HCT116 (cell line): ENCODE results near the gene TDRD9. TPM values are rescaled to one million over a fixed set of nuclear protein-coding genes. Genes with fewer than 3 reads are reported as not detected.

ENCODE experiments used
- ATAC-seq: fragments of 200-7000 bp; cut with Tn5 transposase; 2 replicates; pipeline ENCODE4 v1.9.1; 2020; ENCODE audit warnings: mild to moderate bottlenecking, moderate library complexity
- BruUV-seq: library from RNA; stranded (reverse); fragments of 400-500 nt; replicated peaks from 2 replicates; lab custom pipeline; 2021; lab: Mats Ljungman, UMichigan
- CTCF ChIA-PET: fragments of 300-600 bp; sonication (Branson Sonifier 250); formaldehyde crosslinking; loops from one replicate; lab custom pipeline; 2021; ENCODE audit warnings: antibody characterized with exemption; lab: Charles Lee
- POLR2A ChIA-PET: fragments of 300-600, 350-600 bp; sonication (Branson Sonifier 250); formaldehyde crosslinking; loops from one replicate; lab custom pipeline; 2021; ENCODE audit warnings: antibody characterized with exemption; lab: Charles Lee
- RAD21 ChIA-PET, 2 experiments: fragments of 300-600 bp; sonication (Branson Sonifier 250); formaldehyde crosslinking; loops; one replicate each; lab custom pipeline; 2023; ENCODE audit warnings: low total read pairs in 2 of 2; ENCODE audit not compliant: uncharacterized antibody in 2 of 2, unreplicated experiment in 2 of 2, low non-redundant PET in 1 of 2; lab: Charles Lee
- DNase-seq: peaks from one replicate; pipeline ENCODE4 v3.0.0-alpha.2; 2010; ENCODE audit warnings: low read depth, low spot score
- H2AFZ ChIP-seq: fragments of 200-600 bp; shearing (Covaris generic), sonication (generic); 2 replicates; pipeline ENCODE4 v1.6.1; 2017; ENCODE audit warnings: low read depth, mixed run types, mixed read lengths, antibody characterized with exemption, low read length; ENCODE audit not compliant: poor library complexity, severe bottlenecking
- H3K27ac ChIP-seq: 2 replicates; pipeline ENCODE4 v1.5.1; 2012; ENCODE audit warnings: low read depth, low read length
- H3K27me3 ChIP-seq: fragments of 200-600 bp; sonication (generic); 2 replicates; pipeline ENCODE4 v1.6.1; 2016; ENCODE audit warnings: mixed run types, low read length, mixed read lengths; ENCODE audit not compliant: insufficient read depth
- H3K36me3 ChIP-seq, 2 experiments: fragments of 200-500 bp in 1 of 2; fragments of 200-600 bp in 1 of 2; sonication (Bioruptor generic) in 1 of 2; sonication (generic) in 1 of 2; 2 replicates each; pipeline versions ENCODE4 v1.5.1 to v1.6.1; 2014 to 2016; ENCODE audit warnings: low read length in 2 of 2, inconsistent platforms in 1 of 2, mixed read lengths in 1 of 2, mixed run types in 1 of 2; ENCODE audit not compliant: insufficient read depth in 2 of 2, control insufficient read depth in 1 of 2
- H3K4me1 ChIP-seq, 2 experiments: fragments of 200-600 bp in 1 of 2; sonication (generic) in 1 of 2; 2 replicates each; pipeline versions ENCODE4 v1.5.1 to v1.6.1; 2012 to 2017; ENCODE audit warnings: low read length in 2 of 2, inconsistent platforms in 1 of 2, mild to moderate bottlenecking in 1 of 2, mixed read lengths in 1 of 2, mixed run types in 1 of 2, moderate library complexity in 1 of 2; ENCODE audit not compliant: insufficient read depth in 2 of 2, control insufficient read depth in 1 of 2
- H3K4me2 ChIP-seq: fragments of 200-600 bp; sonication (generic); 2 replicates; pipeline ENCODE4 v1.6.1; 2017; ENCODE audit warnings: mixed run types, low read length, mixed read lengths
- H3K4me3 ChIP-seq, 2 experiments: fragments of 200-600 bp in 1 of 2; sonication (generic) in 1 of 2; replicated peaks in 1 of 2; 2 replicates each; pipeline ENCODE4 v1.5.1; 2011 to 2016; ENCODE audit warnings: low read length in 2 of 2, control low read depth in 1 of 2, low read depth in 1 of 2, mild to moderate bottlenecking in 1 of 2, mixed read lengths in 1 of 2, mixed run types in 1 of 2
- H3K79me2 ChIP-seq: fragments of 200-600 bp; sonication (generic); 2 replicates; pipeline ENCODE4 v1.6.1; 2017; ENCODE audit warnings: mild to moderate bottlenecking, mixed run types, low read length, moderate library complexity, mixed read lengths; ENCODE audit not compliant: insufficient read depth
- H3K9ac ChIP-seq: fragments of 200-600 bp; sonication (generic); 2 replicates; pipeline ENCODE4 v1.6.1; 2016; ENCODE audit warnings: low read length, mixed read lengths
- H3K9me2 ChIP-seq: fragments of 200-600 bp; sonication (generic), shearing (Covaris generic); 2 replicates; pipeline ENCODE4 v1.6.1; 2017; ENCODE audit warnings: mixed run types, mild to moderate bottlenecking, moderate library complexity; ENCODE audit not compliant: insufficient read depth
- H3K9me3 ChIP-seq, 2 experiments: fragments of 200-500 bp in 1 of 2; fragments of 200-600 bp in 1 of 2; sonication (Bioruptor generic) in 1 of 2; sonication (generic) in 1 of 2; 2 replicates each; pipeline ENCODE4 v1.6.1; 2014 to 2017; ENCODE audit warnings: low read length in 2 of 2, mixed read lengths in 2 of 2, inconsistent platforms in 1 of 2, low read depth in 1 of 2, mild to moderate bottlenecking in 1 of 2, mixed run types in 1 of 2, moderate library complexity in 1 of 2; ENCODE audit not compliant: control insufficient read depth in 1 of 2, insufficient read depth in 1 of 2
- H4K20me1 ChIP-seq: fragments of 200-600 bp; sonication (generic), shearing (Covaris generic); 2 replicates; pipeline ENCODE4 v1.6.1; 2017; ENCODE audit warnings: mixed run types, mild to moderate bottlenecking, moderate library complexity; ENCODE audit not compliant: insufficient read depth
- EGR1 ChIP-seq: IDR thresholded peaks from 2 replicates; pipeline ENCODE4 v1.6.1; 2012; ENCODE audit warnings: low read depth
- EZH2 ChIP-seq: fragments of 200-600 bp; sonication (generic); IDR thresholded peaks from 2 replicates; pipeline ENCODE4 v1.6.1; 2017; ENCODE audit warnings: antibody characterized with exemption, mixed run types
- EZH2phosphoT487 ChIP-seq: fragments of 200-600 bp; IDR thresholded peaks from 2 replicates; pipeline ENCODE4 v1.6.1; 2018; ENCODE audit warnings: antibody characterized with exemption, borderline replicate concordance
- SIN3A ChIP-seq: IDR thresholded peaks from 2 replicates; pipeline ENCODE4 v1.6.1; 2012; ENCODE audit warnings: low read depth
- SRF ChIP-seq: IDR thresholded peaks from 2 replicates; pipeline ENCODE4 v1.6.1; 2012; ENCODE audit warnings: low read depth
- ZFX ChIP-seq: fragments of 450-650 bp; IDR thresholded peaks from 2 replicates; pipeline ENCODE4 v1.6.1; 2017
- intact Hi-C: fragments of 100-400 bp; cut with micrococcal nuclease; formaldehyde crosslinking; loops from 2 replicates; pipeline ENCODE4 v1.10.0; 2022
- total RNA-seq: library from RNA; stranded (reverse); gene quantifications from one replicate; pipeline ENCODE4 v1.2.1, GENCODE V29; 2021; ENCODE audit not compliant: unreplicated experiment
- TF ChIP-seq, protein P1 (sequence below): IDR thresholded peaks from 2 replicates; pipeline ENCODE4 v1.6.1; 2012
- TF ChIP-seq, protein P2 (sequence below): IDR thresholded peaks from 2 replicates; pipeline ENCODE4 v1.6.1; 2012; ENCODE audit warnings: low read depth
- TF ChIP-seq, protein P3 (sequence below), 3 experiments: fragments of 200-600 bp in 1 of 3; sonication (generic) in 1 of 3; IDR thresholded peaks in 2 of 3; conservative IDR thresholded peaks in 1 of 3; 2 replicates each; pipeline ENCODE4 v1.5.1; 2012 to 2017; ENCODE audit warnings: low read depth in 2 of 3, low read length in 2 of 3, antibody characterized with exemption in 1 of 3, borderline replicate concordance in 1 of 3, control low read depth in 1 of 3, mild to moderate bottlenecking in 1 of 3, mixed read lengths in 1 of 3, mixed run types in 1 of 3, moderate library complexity in 1 of 3; ENCODE audit not compliant: insufficient read depth in 1 of 3

TDRD9 gene
- total RNA-seq, 1 experiment from 2014 or later: not detected

DNA sequence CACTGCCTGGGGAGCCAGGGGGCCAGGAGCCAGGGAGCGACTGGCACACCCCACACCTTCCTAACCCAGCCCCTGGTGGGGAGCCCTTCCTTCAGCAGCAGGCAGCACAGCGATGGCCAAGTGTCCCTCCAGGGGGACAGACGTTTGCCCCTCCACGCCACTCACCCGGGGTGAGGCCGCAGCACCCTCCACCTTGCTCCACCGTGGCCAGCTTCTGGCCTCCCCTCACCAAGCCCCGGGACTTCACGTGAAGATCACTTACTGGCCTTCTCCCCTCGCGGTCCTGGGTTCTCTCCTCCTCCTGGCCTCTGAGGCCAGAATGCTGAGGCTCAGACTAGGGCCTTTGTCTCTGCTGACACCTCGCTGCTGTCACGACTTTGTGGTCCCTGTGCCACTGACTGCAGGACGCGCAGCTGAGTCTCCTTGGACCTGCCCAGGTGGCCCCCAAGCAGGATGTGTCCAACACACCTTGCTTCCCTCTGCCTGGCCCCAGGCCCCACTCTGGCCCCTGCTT, 153.8 kb downstream of the TDRD9 start:
- no peak for ATAC-seq
- H3K9me3 ChIP-seq: no peaks in the 10 kb centered on the region

More for the DNA sequence above, 153.8 kb downstream of the TDRD9 start:
- no peaks in the 10 kb centered on the region for H3K9me2 ChIP-seq
- no peaks in the 10 kb centered on the region for H3K27me3 ChIP-seq
- H3K4me2 ChIP-seq: no peak overlapping the region
- no TSS peak for BruUV-seq
- intact Hi-C loops: no loop called here
- no peaks in the 10 kb centered on the region for H3K79me2 ChIP-seq
- peaks cover 2 to 5% of the 10 kb centered on the region in 2 experiments; a peak in 3 of 4 replicates for H3K4me1 ChIP-seq
- no peak overlapping the region for H3K4me3 ChIP-seq
- CTCF ChIA-PET: interaction anchor here (2.2 kb wide), 1 partner anchor 12 kb away, joined by 8 read pairs; no protein-coding TSS in a partner anchor
- no peaks in the 10 kb centered on the region for H3K36me3 ChIP-seq
- H2AFZ ChIP-seq: no peak overlapping the region
- no peak for DNase-seq
- no peaks in the 10 kb centered on the region for H4K20me1 ChIP-seq
- H3K9ac ChIP-seq: no peak overlapping the region
- RAD21 ChIA-PET: no interaction called here
- POLR2A ChIA-PET: no interaction called here
- TF ChIP-seq SRF (no peak), EGR1 (no peak), ZFX (no peak), SIN3A (no peak), EZH2phosphoT487 (no peak), EZH2 (no peak)
- TF ChIP-seq, protein P1, sequence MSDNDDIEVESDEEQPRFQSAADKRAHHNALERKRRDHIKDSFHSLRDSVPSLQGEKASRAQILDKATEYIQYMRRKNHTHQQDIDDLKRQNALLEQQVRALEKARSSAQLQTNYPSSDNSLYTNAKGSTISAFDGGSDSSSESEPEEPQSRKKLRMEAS: no peak
- TF ChIP-seq, protein P2, sequence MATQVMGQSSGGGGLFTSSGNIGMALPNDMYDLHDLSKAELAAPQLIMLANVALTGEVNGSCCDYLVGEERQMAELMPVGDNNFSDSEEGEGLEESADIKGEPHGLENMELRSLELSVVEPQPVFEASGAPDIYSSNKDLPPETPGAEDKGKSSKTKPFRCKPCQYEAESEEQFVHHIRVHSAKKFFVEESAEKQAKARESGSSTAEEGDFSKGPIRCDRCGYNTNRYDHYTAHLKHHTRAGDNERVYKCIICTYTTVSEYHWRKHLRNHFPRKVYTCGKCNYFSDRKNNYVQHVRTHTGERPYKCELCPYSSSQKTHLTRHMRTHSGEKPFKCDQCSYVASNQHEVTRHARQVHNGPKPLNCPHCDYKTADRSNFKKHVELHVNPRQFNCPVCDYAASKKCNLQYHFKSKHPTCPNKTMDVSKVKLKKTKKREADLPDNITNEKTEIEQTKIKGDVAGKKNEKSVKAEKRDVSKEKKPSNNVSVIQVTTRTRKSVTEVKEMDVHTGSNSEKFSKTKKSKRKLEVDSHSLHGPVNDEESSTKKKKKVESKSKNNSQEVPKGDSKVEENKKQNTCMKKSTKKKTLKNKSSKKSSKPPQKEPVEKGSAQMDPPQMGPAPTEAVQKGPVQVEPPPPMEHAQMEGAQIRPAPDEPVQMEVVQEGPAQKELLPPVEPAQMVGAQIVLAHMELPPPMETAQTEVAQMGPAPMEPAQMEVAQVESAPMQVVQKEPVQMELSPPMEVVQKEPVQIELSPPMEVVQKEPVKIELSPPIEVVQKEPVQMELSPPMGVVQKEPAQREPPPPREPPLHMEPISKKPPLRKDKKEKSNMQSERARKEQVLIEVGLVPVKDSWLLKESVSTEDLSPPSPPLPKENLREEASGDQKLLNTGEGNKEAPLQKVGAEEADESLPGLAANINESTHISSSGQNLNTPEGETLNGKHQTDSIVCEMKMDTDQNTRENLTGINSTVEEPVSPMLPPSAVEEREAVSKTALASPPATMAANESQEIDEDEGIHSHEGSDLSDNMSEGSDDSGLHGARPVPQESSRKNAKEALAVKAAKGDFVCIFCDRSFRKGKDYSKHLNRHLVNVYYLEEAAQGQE: no peak
- TF ChIP-seq, protein P3, sequence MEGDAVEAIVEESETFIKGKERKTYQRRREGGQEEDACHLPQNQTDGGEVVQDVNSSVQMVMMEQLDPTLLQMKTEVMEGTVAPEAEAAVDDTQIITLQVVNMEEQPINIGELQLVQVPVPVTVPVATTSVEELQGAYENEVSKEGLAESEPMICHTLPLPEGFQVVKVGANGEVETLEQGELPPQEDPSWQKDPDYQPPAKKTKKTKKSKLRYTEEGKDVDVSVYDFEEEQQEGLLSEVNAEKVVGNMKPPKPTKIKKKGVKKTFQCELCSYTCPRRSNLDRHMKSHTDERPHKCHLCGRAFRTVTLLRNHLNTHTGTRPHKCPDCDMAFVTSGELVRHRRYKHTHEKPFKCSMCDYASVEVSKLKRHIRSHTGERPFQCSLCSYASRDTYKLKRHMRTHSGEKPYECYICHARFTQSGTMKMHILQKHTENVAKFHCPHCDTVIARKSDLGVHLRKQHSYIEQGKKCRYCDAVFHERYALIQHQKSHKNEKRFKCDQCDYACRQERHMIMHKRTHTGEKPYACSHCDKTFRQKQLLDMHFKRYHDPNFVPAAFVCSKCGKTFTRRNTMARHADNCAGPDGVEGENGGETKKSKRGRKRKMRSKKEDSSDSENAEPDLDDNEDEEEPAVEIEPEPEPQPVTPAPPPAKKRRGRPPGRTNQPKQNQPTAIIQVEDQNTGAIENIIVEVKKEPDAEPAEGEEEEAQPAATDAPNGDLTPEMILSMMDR (IDR thresholded peaks at IDR 0.05 in 2 of 3, conservative IDR thresholded peaks at IDR 0.05 in 1 of 3; ENCODE audit: borderline replicate concordance in 1 of 3, insufficient read depth in 1 of 3, low read depth in 2 of 3, low read length in 2 of 3): no peak
- H3K27ac ChIP-seq: no peak overlapping the region
